RWPE2 (cell line): Measurements from ENCODE around the gene P2RY1.

Experiments used
- ATAC-seq: fragments of 200-7000 bp; cut with Tn5 transposase; 3 replicates; pipeline ENCODE4 v1.9.1; 2021; ENCODE audit warnings: low read depth
- DNase-seq: peaks from one replicate; pipeline ENCODE4 v3.0.0-alpha.2; 2020; ENCODE audit warnings: low spot score
- H3K27ac ChIP-seq: fragments of 450-650 bp; 2 replicates; pipeline ENCODE4 v1.5.1; 2017; ENCODE audit warnings: mild to moderate bottlenecking; ENCODE audit not compliant: poor library complexity, severe bottlenecking
- H3K27me3 ChIP-seq: fragments of 250-450 bp; sonication (Bioruptor Pico); 2 replicates; pipeline ENCODE4 v1.5.1; 2021; ENCODE audit warnings: mild to moderate bottlenecking, moderate library complexity; ENCODE audit not compliant: insufficient read depth, poor library complexity, severe bottlenecking
- H3K36me3 ChIP-seq: fragments of 250-450 bp; sonication (Bioruptor Pico); 2 replicates; pipeline ENCODE4 v1.5.1; 2020; ENCODE audit warnings: low read depth, mild to moderate bottlenecking, moderate library complexity
- H3K4me1 ChIP-seq: fragments of 250-450 bp; sonication (Bioruptor Pico); 2 replicates; pipeline ENCODE4 v1.5.1; 2021; ENCODE audit warnings: mild to moderate bottlenecking, moderate library complexity; ENCODE audit not compliant: insufficient read depth, poor library complexity, severe bottlenecking
- H3K4me3 ChIP-seq: fragments of 250-450 bp; sonication (Bioruptor Pico); 2 replicates; pipeline ENCODE4 v1.5.1; 2021; ENCODE audit warnings: mild to moderate bottlenecking, moderate library complexity; ENCODE audit not compliant: severe bottlenecking
- H3K9me3 ChIP-seq: fragments of 250-450 bp; sonication (Bioruptor Pico); 2 replicates; pipeline ENCODE4 v1.5.1; 2021; ENCODE audit warnings: mild to moderate bottlenecking, moderate library complexity; ENCODE audit not compliant: severe bottlenecking
- CTCF ChIP-seq: fragments of 450-650 bp; IDR thresholded peaks from one replicate; pipeline ENCODE4 v1.5.1; 2017; ENCODE audit warnings: mild to moderate bottlenecking, moderate library complexity; ENCODE audit not compliant: poor library complexity, severe bottlenecking

Gene P2RY1

GRCh38 chr3:152835601-152836102 is 721 bp downstream of the P2RY1 start:
- no peaks in the 10 kb centered on the region for H3K27me3 ChIP-seq
- no peaks in the 10 kb centered on the region for H3K9me3 ChIP-seq
- peaks cover 3% of the 10 kb centered on the region for H3K4me1 ChIP-seq
- peak overlapping the region; percentile 47 for H3K4me3 ChIP-seq
- no peaks in the 10 kb centered on the region; the same call in 1 of the 2 replicates for H3K36me3 ChIP-seq
- peak; percentile 29 for DNase-seq
- TF ChIP-seq CTCF = no peak
- H3K27ac ChIP-seq = peak overlapping the region; percentile 49
- peak; percentile 23 for ATAC-seq

- peak overlapping the region; percentile 47 for H3K4me3 ChIP-seq
- no peaks in the 10 kb centered on the region; the same call in 1 of the 2 replicates for H3K36me3 ChIP-seq
- DNase-seq (no peak), ATAC-seq (no peak)
- H3K9me3 ChIP-seq = no peaks in the 10 kb centered on the region
- H3K27me3 ChIP-seq = no peaks in the 10 kb centered on the region
- H3K27ac ChIP-seq = no peak overlapping the region
- H3K4me1 ChIP-seq = peaks cover 3% of the 10 kb centered on the region
- no peak for TF ChIP-seq CTCF
These were observed 1.3 kb downstream of the P2RY1 start for GRCh38 chr3:152836269-152836668.

GRCh38 chr3:152839511-152839910 is 4.6 kb downstream of the P2RY1 start:
- no peak overlapping the region for H3K27ac ChIP-seq
- ATAC-seq (no peak), DNase-seq (no peak)
- no peaks in the 10 kb centered on the region for H3K9me3 ChIP-seq
- no peaks in the 10 kb centered on the region for H3K4me1 ChIP-seq
- H3K27me3 ChIP-seq = peaks cover 2% of the 10 kb centered on the region
- no peaks in the 10 kb centered on the region; the same call in 1 of the 2 replicates for H3K36me3 ChIP-seq
- no peak for TF ChIP-seq CTCF
- H3K4me3 ChIP-seq = no peak overlapping the region

GRCh38 chr3:152841131-152841530 is 6.2 kb downstream of the P2RY1 start:
- no peaks in the 10 kb centered on the region for H3K4me1 ChIP-seq
- no peak overlapping the region for H3K4me3 ChIP-seq
- TF ChIP-seq CTCF = no peak
- ATAC-seq (no peak), DNase-seq (no peak)
- H3K9me3 ChIP-seq = no peaks in the 10 kb centered on the region
- peaks cover 2% of the 10 kb centered on the region for H3K27me3 ChIP-seq
- no peaks in the 10 kb centered on the region; the same call in 1 of the 2 replicates for H3K36me3 ChIP-seq
- no peak overlapping the region for H3K27ac ChIP-seq

- H3K27ac ChIP-seq = no peak overlapping the region
- ATAC-seq (no peak), DNase-seq (no peak)
- no peak overlapping the region for H3K4me3 ChIP-seq
- TF ChIP-seq CTCF = no peak
- peaks cover 2% of the 10 kb centered on the region for H3K27me3 ChIP-seq
- H3K36me3 ChIP-seq = no peaks in the 10 kb centered on the region; the same call in 1 of the 2 replicates
- no peaks in the 10 kb centered on the region for H3K4me1 ChIP-seq
- no peaks in the 10 kb centered on the region for H3K9me3 ChIP-seq
These were observed 7.5 kb downstream of the P2RY1 start for GRCh38 chr3:152842413-152842812.
